ENCODE data around the gene ETFRF1. TPM values are rescaled to one million over a fixed set of nuclear protein-coding genes. Genes with fewer than 3 reads are reported as not detected.

The ETFRF1 gene
- total RNA-seq, 1 experiment from 2014 or later, result 15.9 TPM

GRCh38 chr12:25186038-25186787 is 8.8 kb upstream of the ETFRF1 start:
- ChIA-PET CTCF (no interaction called here), POLR2A (ENCODE audit: unreplicated experiment) (no interaction called here)
- Histone ChIP-seq H3K4me3 (no peak overlapping the region), H3K36me3 (ENCODE audit: low read depth) (no peaks in the 10 kb centered on the region), H3K4me1 (replicated peaks; ENCODE audit: insufficient read depth) (no peaks in the 10 kb centered on the region), H3K4me2 (no peak overlapping the region), H3K9me3 (ENCODE audit: insufficient read depth, low read depth) (no peaks in the 10 kb centered on the region), H2AFZ (no peak overlapping the region), H4K20me1 (ENCODE audit: insufficient read depth) (no peaks in the 10 kb centered on the region), H3F3A (ENCODE audit: insufficient read depth, low read depth) (no peaks in the 10 kb centered on the region), H3K27me3 (ENCODE audit: insufficient read depth, low read depth) (no peaks in the 10 kb centered on the region), H3K27ac (no peak overlapping the region), H3K9me2 (ENCODE audit: insufficient read depth) (no peaks in the 10 kb centered on the region), H3K79me2 (ENCODE audit: low read depth) (no peaks in the 10 kb centered on the region)
- no TSS peak for BruUV-seq (replicated peaks)
- intact Hi-C loops (cut with micrococcal nuclease; ENCODE audit: unreplicated experiment), result no loop called here
- DNase-seq, result no peak
- TF ChIP-seq EZH2 (IDR thresholded peaks at IDR 0.05; ENCODE audit: low read depth), result no peak
- TF ChIP-seq CTCF (conservative IDR thresholded peaks at IDR 0.05), result no peak

- CTCF ChIA-PET, result no interaction called here
These were observed 8.1 kb upstream of the ETFRF1 start for GRCh38 chr12:25186788-25187402.

GRCh38 chr12:25187781-25188180 is 7.3 kb upstream of the ETFRF1 start:
- POLR2A ChIA-PET (ENCODE audit: unreplicated experiment), result no interaction called here
- no peak for TF ChIP-seq EZH2 (IDR thresholded peaks at IDR 0.05; ENCODE audit: low read depth)
- TF ChIP-seq CTCF (conservative IDR thresholded peaks at IDR 0.05), result no peak
- no TSS peak for BruUV-seq (replicated peaks)
- no peaks in the 10 kb centered on the region for H4K20me1 ChIP-seq (ENCODE audit: insufficient read depth)
- H3K4me1 ChIP-seq (replicated peaks; ENCODE audit: insufficient read depth), result no peaks in the 10 kb centered on the region
- no peaks in the 10 kb centered on the region for H3K36me3 ChIP-seq (ENCODE audit: low read depth)
- DNase-seq, result no peak
- no peaks in the 10 kb centered on the region for H3K9me2 ChIP-seq (ENCODE audit: insufficient read depth)
- CTCF ChIA-PET, result no interaction called here
- no peak overlapping the region for H3K4me2 ChIP-seq
- H3K27ac ChIP-seq, result no peak overlapping the region
- no peaks in the 10 kb centered on the region for H3K27me3 ChIP-seq (ENCODE audit: insufficient read depth, low read depth)
- no peaks in the 10 kb centered on the region for H3K79me2 ChIP-seq (ENCODE audit: low read depth)
- H3F3A ChIP-seq (ENCODE audit: insufficient read depth, low read depth), result no peaks in the 10 kb centered on the region
- intact Hi-C loops (cut with micrococcal nuclease; ENCODE audit: unreplicated experiment), result no loop called here
- H3K4me3 ChIP-seq, result no peak overlapping the region
- H3K9me3 ChIP-seq (ENCODE audit: insufficient read depth, low read depth), result no peaks in the 10 kb centered on the region
- H2AFZ ChIP-seq, result no peak overlapping the region

More at GRCh38 chr12:25186788-25187402, 8.1 kb upstream of the ETFRF1 start:
- no peak overlapping the region for H3K4me2 ChIP-seq
- no peak for TF ChIP-seq CTCF (conservative IDR thresholded peaks at IDR 0.05)
- TF ChIP-seq EZH2 (IDR thresholded peaks at IDR 0.05; ENCODE audit: low read depth), result no peak
- no TSS peak for BruUV-seq (replicated peaks)
- POLR2A ChIA-PET (ENCODE audit: unreplicated experiment), result no interaction called here
- no peaks in the 10 kb centered on the region for H3F3A ChIP-seq (ENCODE audit: insufficient read depth, low read depth)
- no peaks in the 10 kb centered on the region for H3K9me2 ChIP-seq (ENCODE audit: insufficient read depth)
- no peak overlapping the region for H3K27ac ChIP-seq
- no peaks in the 10 kb centered on the region for H3K4me1 ChIP-seq (replicated peaks; ENCODE audit: insufficient read depth)
- H3K27me3 ChIP-seq (ENCODE audit: insufficient read depth, low read depth), result no peaks in the 10 kb centered on the region
- DNase-seq, result no peak
- no peak overlapping the region for H3K4me3 ChIP-seq
- H3K36me3 ChIP-seq (ENCODE audit: low read depth), result no peaks in the 10 kb centered on the region
- H4K20me1 ChIP-seq (ENCODE audit: insufficient read depth), result no peaks in the 10 kb centered on the region
- H3K9me3 ChIP-seq (ENCODE audit: insufficient read depth, low read depth), result no peaks in the 10 kb centered on the region
- no peaks in the 10 kb centered on the region for H3K79me2 ChIP-seq (ENCODE audit: low read depth)
- no peak overlapping the region for H2AFZ ChIP-seq
- intact Hi-C loops (cut with micrococcal nuclease; ENCODE audit: unreplicated experiment), result no loop called here
